SH-SY5Y (cell line): Measurements from ENCODE around the gene ISOC2.

Experiments
- GATA2 ChIP-seq: IDR thresholded peaks from 2 replicates; pipeline ENCODE4 v1.6.1; 2011; ENCODE audit warnings: mild to moderate bottlenecking, low read depth, low read length
- GATA3 ChIP-seq: IDR thresholded peaks from 2 replicates; pipeline ENCODE4 v1.6.1; 2011; ENCODE audit warnings: low read depth, mild to moderate bottlenecking, low read length, moderate library complexity

The ISOC2 gene

DNA sequence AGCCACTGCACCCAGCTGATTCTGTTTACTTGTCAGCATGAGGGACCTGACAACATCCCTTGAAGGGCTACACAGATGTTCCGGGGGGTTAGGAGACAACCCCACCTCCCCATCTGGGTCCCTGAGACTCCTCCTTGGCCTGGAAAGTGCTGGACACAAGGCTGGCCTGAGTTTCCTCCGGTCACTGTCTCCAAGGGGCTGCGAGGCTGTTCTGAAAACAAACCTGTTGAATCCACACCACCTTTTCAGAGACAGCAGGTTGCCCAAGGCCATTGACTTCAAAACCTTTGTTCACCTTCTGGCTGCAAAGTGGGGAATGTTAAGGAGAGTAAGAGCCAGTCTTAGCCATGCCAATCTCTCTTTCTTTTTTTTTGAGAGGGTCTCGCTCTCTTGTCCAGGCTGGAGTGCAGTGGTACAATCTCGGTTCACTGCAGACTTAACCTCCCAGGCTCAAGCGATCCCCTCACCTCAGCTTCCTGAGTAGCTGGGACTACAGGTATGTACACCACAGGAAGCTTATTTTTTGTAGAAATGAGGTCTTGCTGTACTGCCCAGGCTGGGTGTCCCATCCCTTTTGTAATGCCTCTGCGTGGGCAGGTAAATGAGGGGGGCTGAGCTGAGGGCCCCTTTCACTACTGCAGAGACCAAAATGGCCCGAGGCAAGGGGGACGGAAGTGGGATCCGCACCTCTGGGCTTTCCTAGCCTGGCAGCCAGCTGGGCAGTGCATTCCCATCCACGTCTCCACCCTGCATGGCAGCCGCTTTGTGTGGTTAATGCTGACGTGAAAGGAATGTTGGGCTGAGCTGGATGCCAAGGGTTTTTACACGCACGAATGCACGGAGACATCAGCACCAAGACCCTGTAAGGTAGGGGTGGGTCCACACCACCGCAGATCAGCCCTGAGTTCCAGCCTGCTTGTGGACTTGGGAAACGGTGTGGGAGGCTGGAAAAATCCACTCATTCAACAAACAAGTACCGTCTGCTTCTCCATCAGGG, 13.1 kb upstream of the ISOC2 start:
- TF ChIP-seq GATA3: no peak
- no peak for TF ChIP-seq GATA2

DNA sequence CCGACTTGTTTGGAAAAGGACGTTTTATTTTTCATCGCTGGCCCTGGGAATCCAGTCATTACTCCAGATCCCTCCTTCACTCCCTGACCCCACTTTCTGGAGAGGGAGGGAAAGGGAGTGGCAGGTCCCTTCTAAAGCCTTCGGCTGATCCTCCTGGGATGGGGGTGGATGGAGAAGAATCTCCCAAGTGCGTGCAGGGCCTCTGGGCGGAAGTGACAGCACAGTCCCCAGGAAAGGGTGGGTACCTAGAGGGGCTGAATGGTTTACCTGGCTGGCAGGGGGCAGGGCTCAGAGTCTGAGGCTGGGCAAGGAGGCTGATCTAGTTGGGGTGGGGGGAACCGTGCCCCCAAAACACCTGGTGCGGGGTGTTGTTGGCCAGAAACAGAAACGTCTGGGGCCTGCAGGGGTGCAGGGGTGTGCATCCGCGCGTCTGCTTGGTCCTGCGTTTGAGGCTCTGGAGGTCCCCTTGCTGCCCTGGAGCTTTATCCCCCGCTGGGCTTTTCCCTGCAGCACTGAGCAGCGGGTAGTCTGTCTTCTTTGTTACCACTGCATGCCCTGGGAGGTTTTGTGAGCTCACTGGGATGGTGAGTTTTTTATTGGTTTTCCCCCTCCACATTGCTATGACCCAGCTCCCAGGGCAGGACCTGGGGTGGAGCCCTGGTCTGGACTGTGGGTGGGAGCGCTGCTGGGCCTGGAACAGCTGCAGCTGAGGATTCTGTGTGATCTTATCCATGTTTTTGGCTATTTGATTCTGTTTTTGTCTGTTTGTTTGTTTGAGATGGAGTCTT, 12.0 kb upstream of the ISOC2 start:
- TF ChIP-seq GATA2: no peak
- no peak for TF ChIP-seq GATA3

DNA sequence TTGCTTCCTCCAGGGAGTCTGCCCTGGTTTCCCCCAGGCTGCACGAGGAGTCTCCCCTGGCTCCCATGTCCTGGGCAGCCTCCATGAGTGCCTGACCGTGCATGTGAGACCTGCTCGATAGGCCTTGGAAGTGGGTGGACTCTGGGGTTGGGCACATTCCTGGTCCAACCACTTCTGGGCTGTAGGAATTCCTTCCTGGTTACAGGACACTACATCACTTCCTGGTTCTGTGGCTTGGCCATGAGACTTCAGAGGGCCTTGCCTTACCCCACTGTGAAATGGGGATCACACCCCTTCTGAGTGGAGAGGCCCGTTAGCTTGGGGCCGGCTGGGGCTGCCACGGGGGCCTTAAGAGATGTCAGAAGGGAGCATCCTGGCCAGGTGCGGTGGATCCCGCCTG, 11.0 kb upstream of the ISOC2 start:
- no peak for TF ChIP-seq GATA3
- TF ChIP-seq GATA2: no peak

DNA sequence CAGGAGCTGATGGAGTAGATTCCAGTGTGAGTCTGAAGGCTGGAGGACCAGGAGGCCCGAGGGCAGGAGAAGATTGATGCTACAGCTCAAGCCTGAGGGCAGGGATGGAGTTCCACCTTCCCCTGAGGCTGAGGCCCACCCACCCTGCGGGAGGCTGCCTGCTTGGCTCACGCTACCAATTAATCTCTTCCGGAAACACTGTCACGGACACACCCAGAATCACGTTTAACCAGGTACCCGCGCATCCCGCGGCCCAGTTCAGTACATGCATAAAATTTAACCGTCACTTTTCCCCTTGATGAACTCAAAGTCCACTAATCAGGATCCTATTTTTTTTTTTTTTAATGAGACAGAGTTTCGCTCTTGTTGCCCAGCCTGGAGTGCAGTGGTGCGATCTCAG, 9.8 kb upstream of the ISOC2 start:
- TF ChIP-seq GATA2: no peak
- no peak for TF ChIP-seq GATA3

DNA sequence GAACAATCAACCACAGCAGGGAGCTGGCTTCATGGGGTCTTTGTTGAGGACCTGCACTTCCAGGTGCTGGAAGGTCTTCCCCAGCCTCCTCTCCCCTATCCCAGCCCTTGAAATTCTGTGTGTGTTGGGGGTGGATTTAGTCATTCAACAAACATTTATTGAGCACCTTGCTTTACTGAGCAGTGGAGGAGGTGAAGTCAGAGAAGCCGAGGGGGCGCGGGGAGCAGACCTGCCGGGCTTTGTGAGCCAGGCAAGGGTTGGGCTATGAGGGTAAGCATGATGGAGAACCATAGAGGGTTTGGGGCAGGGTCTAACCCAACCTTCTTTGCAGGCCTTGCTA, 6.6 kb upstream of the ISOC2 start:
- TF ChIP-seq GATA2 (no peak), GATA3 (no peak)

DNA sequence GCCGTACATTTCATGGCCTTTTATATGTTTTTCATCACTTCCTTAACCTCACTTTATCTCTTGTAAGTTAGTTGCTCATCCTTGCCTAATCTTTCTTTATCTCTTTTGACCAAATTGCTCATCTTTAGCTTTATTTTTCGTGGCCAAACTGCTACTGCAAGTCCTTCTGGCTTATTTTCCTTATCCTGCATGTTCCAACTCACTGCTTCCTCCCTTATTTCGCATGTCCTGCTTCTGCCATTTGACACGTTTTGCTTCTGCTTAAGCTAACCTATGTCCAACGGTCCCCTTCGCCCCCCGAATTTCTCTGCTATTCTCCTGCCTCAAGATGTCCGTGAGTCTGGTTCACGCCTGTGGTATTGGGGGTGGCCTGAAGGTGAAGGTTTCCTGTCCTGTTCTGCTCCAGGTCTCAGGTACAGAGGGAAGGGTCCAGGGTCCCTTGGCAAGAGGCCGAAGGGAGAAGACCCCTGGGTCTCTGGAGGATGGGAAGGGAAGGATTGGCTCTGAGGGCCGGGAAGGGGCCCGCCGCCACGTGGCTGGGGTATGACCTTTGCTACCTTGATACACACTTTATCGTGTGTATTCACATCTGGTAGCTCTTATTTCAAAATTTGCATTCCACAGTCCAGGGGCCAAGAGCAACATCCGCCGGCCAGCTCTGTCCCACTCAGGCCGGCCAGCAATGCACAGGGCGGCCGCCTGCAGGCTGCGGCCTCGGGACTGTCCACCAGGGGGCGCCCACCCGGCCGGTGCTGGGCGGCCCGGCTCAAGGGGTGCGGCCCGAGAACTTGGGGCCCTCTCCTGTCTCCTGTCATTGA, 6.0 kb upstream of the ISOC2 start:
- TF ChIP-seq GATA3: no peak
- no peak for TF ChIP-seq GATA2

DNA sequence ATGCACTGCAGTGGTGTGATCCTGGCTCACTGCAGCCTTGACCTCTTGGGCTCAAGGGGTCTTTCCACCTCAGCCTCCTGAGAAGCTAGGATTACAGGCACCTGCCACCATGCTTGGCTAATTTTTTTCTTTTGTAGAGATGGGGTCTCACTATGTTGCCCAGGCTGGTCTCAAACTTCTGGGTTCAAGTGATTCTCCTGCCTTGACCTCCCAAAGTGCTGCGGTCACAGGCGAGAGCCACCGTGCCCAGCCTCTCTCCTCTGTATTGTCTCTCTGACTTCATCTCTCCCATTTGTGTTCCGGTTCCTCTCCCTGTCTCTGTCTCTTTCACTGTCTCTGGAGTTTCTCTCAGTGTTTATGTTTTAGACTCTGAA, 4.8 kb upstream of the ISOC2 start:
- TF ChIP-seq GATA2: no peak
- no peak for TF ChIP-seq GATA3

DNA sequence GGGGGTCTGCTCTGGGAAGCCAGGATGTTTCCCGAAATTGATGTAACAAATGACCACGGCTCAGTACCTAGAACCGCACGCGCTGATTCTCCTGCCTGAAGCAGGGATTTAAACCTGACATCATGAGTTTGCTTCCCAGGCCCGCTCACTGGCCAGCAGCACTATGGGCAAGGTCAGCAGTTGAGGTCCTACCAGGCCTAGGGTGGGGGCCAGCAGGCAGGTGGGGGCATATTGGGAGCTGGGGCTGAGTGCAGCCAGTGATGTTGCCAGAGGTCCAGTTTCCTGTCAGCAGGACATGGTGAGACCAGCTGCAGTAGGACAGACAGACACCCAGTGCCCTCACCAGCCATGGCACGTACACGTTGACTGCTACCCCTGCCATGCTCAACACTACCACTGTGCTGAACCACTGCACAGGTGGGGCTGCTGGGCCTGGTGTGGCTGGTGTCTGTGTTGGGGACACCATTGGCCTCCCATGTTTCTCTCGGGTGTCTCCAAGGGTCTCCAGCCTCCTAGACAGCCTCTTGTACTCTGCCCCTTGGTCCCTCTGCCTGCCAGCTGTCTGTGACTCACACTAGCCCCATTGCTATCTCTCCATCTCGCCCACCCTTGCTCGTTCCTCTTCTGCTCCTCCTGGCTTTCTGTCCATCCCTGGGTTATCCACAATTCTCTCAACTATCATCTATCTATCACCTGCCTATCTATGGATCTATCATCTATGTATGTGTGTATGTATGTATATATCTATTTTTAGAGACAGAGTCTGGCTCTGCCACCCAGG, 4.2 kb upstream of the ISOC2 start:
- no peak for TF ChIP-seq GATA3
- TF ChIP-seq GATA2: no peak; the same call in 1 of the 2 replicates

DNA sequence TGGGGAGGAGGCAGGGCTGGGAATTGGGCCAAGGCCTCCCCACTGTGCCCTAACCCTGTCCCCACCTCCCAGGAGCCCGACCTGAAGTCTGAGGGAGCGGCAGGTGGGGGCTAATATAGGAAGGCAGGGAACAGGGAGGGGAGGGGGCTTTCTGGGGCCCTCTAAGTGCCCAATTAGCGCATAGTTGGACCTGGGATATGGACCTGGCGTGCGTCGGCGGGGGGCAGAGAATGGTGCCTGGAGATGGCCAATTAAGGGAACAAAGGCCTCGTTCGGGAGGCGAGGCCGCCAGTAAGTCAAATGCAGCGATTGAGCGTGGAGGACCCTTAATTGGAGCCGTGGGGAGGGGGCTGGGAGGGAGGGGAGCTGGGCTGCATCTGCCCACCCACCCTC, 3.2 kb upstream of the ISOC2 start, which contains the start of gene C19orf85:
TSS of gene C19orf85 (minus strand) at position 90 of the 393 bp plus-strand sequence. CDS start 197 bp downstream, outside the sequence.
- TF ChIP-seq GATA3 (no peak), GATA2 (no peak)

DNA sequence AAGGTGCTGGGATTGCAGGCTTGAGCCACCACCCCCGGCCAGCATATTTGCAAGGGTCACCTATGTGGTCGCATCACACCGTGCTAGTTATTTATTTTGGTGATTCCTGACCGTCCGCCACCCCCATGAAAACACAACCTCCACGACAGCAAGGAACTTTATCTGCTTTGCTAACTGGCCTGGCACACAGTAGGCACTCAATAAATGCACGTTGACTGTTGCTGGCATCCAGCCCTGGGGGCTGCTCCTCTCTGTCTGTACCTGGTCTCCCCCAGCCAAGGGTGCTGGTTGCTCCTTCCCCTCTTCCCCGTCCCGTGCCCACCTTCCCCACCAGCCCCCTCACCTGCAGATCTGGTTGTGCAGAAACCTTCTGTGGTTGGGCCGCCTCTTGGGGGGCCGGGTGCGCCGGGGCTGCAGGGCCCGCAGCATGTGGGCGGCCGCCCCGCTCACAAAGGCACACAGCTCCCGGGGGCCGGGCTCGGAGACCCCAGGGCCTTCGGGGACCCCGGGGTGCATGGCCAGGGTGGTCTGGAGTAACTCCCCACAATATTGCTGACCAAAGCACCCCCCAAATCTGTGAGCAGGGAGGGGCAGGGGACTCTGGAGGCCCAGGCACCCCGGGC, 2.7 kb upstream of the ISOC2 start:
- TF ChIP-seq GATA2: no peak
- no peak for TF ChIP-seq GATA3

DNA sequence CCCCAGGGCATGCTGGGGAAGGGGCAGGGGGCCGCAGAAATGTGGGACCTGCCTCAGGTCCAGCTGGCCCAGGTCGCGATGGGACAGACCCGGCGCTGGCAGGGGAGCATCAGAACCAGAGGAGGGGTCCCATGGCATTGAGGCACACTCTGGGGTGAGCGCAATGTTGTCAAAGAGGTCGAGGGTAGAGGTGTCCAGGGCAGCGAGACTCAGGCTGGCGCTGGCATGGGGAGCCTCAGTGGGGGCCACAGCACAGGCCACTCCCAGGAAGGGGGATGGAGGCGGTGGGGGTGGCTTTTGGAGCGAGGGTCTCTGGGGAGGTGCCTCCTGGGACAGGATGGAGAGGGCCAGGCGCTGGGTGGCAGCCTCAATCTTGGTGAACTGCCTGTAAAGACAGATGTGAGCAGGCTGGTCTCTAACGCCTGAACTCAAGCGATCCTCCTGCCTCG, 2.2 kb upstream of the ISOC2 start:
- TF ChIP-seq GATA3 (no peak), GATA2 (no peak)

DNA sequence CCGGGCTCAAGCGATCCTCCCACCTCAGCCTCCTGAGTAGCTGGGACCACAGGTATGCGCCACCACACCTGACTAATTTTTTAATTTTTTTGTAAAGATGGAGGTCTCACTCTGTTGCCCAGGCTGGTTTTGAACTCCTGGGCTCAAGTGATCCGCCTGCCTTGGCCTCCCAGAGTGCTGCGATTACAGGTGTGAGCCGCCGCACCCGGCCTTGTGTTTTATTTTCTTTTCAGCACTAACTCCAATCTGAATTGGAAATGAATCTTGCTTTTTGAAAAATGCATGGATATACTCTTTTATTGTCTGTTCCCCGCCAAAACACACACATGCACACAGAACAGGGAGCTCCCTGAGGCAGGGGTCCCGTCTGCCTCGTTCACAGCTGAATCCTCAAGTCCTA, 1.3 kb upstream of the ISOC2 start:
- TF ChIP-seq GATA2 (no peak), GATA3 (no peak)
